Fibroblast of gingiva (primary cell): ENCODE measurements around the gene CD46.

Source experiments
- DNase-seq: peaks from one replicate; pipeline ENCODE4 v3.0.0-alpha.2; 2011; ENCODE audit warnings: low read depth

CD46 gene

GRCh38 chr1:207797229-207797973, 45.5 kb downstream of the CD46 start:
- peak; percentile 76 for DNase-seq

GRCh38 chr1:207798847-207799246, 47.0 kb downstream of the CD46 start:
- no peak for DNase-seq

- DNase-seq = no peak
Observed at GRCh38 chr1:207799989-207800648, 48.3 kb downstream of the CD46 start.

- no peak for DNase-seq
Observed at GRCh38 chr1:207801819-207802218, 50.0 kb downstream of the CD46 start.

- no peak for DNase-seq
Observed at GRCh38 chr1:207803678-207804077, 51.8 kb downstream of the CD46 start.

GRCh38 chr1:207804721-207805468, 53.0 kb downstream of the CD46 start:
- no peak for DNase-seq

- peak; percentile 96 for DNase-seq
Observed at GRCh38 chr1:207805841-207806421, 54.1 kb downstream of the CD46 start.

- DNase-seq = peak; percentile 68
Observed at GRCh38 chr1:207806531-207807325, 54.9 kb downstream of the CD46 start.

- DNase-seq = no peak
Observed at GRCh38 chr1:207807326-207807689, 55.5 kb downstream of the CD46 start.

GRCh38 chr1:207807690-207808321, 56.0 kb downstream of the CD46 start:
- no peak for DNase-seq

- DNase-seq = no peak
Observed at GRCh38 chr1:207808322-207808705, 56.5 kb downstream of the CD46 start.

- no peak for DNase-seq
Observed at GRCh38 chr1:207808911-207809555, 57.2 kb downstream of the CD46 start.

GRCh38 chr1:207810173-207810572, 58.3 kb downstream of the CD46 start:
- DNase-seq = peak; percentile 91

GRCh38 chr1:207810606-207811295, 58.9 kb downstream of the CD46 start:
- no peak for DNase-seq

- DNase-seq = no peak
Observed at GRCh38 chr1:207811319-207811718, 59.5 kb downstream of the CD46 start.

GRCh38 chr1:207811920-207812720, 60.3 kb downstream of the CD46 start:
- peak; percentile 83 for DNase-seq

GRCh38 chr1:207812778-207813511, 61.1 kb downstream of the CD46 start:
- no peak for DNase-seq

- no peak for DNase-seq
Observed at GRCh38 chr1:207813512-207813881, 61.6 kb downstream of the CD46 start.

- no peak for DNase-seq
Observed at GRCh38 chr1:207813946-207814345, 62.1 kb downstream of the CD46 start.
